MCF 10A (cell line): ENCODE measurements around the gene UCK1. TPM values are rescaled to one million over a fixed set of nuclear protein-coding genes. Genes with fewer than 3 reads are reported as not detected.

Source experiments
- BruUV-seq: library from RNA; stranded (reverse); fragments of 400-500 nt; replicated peaks from 2 replicates; lab custom pipeline; 2021; lab: Mats Ljungman, UMichigan
- CTCF ChIA-PET: fragments of 300-600 bp; sonication (Branson Sonifier 250); formaldehyde crosslinking; extraction: SDS; loops from one replicate; lab custom pipeline; 2021; ENCODE audit warnings: antibody characterized with exemption, inconsistent platforms; lab: Yijun Ruan, JAX
- POLR2A ChIA-PET: fragments of 300-600, 350-650 bp; sonication (Branson Sonifier 250); formaldehyde crosslinking; extraction: SDS; loops from one replicate; lab custom pipeline; 2020; ENCODE audit warnings: antibody characterized with exemption, inconsistent platforms; lab: Yijun Ruan, JAX
- DNase-seq: peaks from one replicate; pipeline ENCODE4 v3.0.0-alpha.2; 2018; ENCODE audit not compliant: unreplicated experiment
- H3K27ac Mint-ChIP-seq: one replicate; pipeline ENCODE4 v1.8.0; 2022; ENCODE audit warnings: mild to moderate bottlenecking, low read depth, mixed read lengths; ENCODE audit not compliant: unreplicated experiment
- H3K27me3 Mint-ChIP-seq: one replicate; pipeline ENCODE4 v1.8.0; 2022; ENCODE audit warnings: mixed read lengths; ENCODE audit not compliant: insufficient read depth, unreplicated experiment
- H3K36me3 Mint-ChIP-seq: one replicate; pipeline ENCODE4 v1.8.0; 2022; ENCODE audit warnings: mild to moderate bottlenecking, moderate library complexity, mixed read lengths; ENCODE audit not compliant: insufficient read depth, unreplicated experiment
- H3K4me1 Mint-ChIP-seq: one replicate; pipeline ENCODE4 v1.8.0; 2022; ENCODE audit warnings: mixed read lengths; ENCODE audit not compliant: insufficient read depth, unreplicated experiment
- H3K4me3 Mint-ChIP-seq: one replicate; pipeline ENCODE4 v1.8.0; 2022; ENCODE audit warnings: mild to moderate bottlenecking, moderate library complexity, mixed read lengths; ENCODE audit not compliant: unreplicated experiment
- H3K9me3 Mint-ChIP-seq: one replicate; pipeline ENCODE4 v1.8.0; 2022; ENCODE audit warnings: mixed read lengths; ENCODE audit not compliant: unreplicated experiment
- intact Hi-C: fragments of 100-400 bp; cut with micrococcal nuclease; formaldehyde crosslinking; loops from 2 replicates; pipeline ENCODE4 v1.14.1; 2022
- total RNA-seq: library from RNA; stranded (reverse); gene quantifications from 2 replicates; pipeline ENCODE4 v1.2.3, GENCODE V29; 2022
- TF ChIP-seq, protein P1 (sequence below): fragments of 200-600 bp; IDR thresholded peaks from one replicate; pipeline ENCODE4 v1.8.0; 2022; ENCODE audit warnings: antibody characterized with exemption, mild to moderate bottlenecking; ENCODE audit not compliant: unreplicated experiment

Gene UCK1
- total RNA-seq, 1 experiment from 2014 or later = 20.0 TPM

DNA sequence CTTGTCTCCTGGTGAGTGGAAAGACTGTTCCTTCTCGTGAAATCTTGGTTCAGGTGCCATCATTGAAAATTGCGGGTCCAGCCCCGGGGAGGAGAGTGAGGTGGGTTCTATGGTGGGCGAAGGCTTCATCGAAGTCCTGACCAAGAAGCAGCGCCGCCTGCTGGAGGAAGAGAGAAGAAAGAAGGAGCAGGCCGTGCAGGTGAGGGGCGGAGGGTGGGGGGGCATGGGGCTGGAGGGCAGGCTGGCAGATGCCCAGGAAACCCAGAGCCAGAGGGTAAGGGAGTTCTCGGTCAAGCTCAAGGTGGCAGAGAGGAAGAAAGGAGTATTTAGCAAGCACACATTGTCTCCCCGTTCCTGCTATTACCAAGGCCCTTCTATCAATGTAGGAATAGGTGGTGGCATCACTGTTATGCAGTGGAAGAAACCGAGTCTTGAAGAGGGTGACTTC is 52.6 kb downstream of the UCK1 start:
- H3K4me3 Mint-ChIP-seq = no peak overlapping the region
- ChIA-PET POLR2A (no interaction called here), CTCF (interaction anchor here (0.6 to 3.7 kb wide), 3 partner anchors 9 to 129 kb away, joined by 3 to 24 read pairs (median 3); no protein-coding TSS in a partner anchor)
- peak; percentile 55 for DNase-seq
- no peak overlapping the region for H3K27ac Mint-ChIP-seq
- no peaks in the 10 kb centered on the region for H3K4me1 Mint-ChIP-seq
- TF ChIP-seq, protein P1, sequence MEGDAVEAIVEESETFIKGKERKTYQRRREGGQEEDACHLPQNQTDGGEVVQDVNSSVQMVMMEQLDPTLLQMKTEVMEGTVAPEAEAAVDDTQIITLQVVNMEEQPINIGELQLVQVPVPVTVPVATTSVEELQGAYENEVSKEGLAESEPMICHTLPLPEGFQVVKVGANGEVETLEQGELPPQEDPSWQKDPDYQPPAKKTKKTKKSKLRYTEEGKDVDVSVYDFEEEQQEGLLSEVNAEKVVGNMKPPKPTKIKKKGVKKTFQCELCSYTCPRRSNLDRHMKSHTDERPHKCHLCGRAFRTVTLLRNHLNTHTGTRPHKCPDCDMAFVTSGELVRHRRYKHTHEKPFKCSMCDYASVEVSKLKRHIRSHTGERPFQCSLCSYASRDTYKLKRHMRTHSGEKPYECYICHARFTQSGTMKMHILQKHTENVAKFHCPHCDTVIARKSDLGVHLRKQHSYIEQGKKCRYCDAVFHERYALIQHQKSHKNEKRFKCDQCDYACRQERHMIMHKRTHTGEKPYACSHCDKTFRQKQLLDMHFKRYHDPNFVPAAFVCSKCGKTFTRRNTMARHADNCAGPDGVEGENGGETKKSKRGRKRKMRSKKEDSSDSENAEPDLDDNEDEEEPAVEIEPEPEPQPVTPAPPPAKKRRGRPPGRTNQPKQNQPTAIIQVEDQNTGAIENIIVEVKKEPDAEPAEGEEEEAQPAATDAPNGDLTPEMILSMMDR = peak; percentile 48
- no peaks in the 10 kb centered on the region for H3K9me3 Mint-ChIP-seq
- peaks cover 99% of the 10 kb centered on the region for H3K36me3 Mint-ChIP-seq
- intact Hi-C loops = loop anchor here (1.0 kb wide), 1 partner anchor 128 kb away; no protein-coding TSS in a partner anchor
- no peaks in the 10 kb centered on the region for H3K27me3 Mint-ChIP-seq
- no TSS peak for BruUV-seq

DNA sequence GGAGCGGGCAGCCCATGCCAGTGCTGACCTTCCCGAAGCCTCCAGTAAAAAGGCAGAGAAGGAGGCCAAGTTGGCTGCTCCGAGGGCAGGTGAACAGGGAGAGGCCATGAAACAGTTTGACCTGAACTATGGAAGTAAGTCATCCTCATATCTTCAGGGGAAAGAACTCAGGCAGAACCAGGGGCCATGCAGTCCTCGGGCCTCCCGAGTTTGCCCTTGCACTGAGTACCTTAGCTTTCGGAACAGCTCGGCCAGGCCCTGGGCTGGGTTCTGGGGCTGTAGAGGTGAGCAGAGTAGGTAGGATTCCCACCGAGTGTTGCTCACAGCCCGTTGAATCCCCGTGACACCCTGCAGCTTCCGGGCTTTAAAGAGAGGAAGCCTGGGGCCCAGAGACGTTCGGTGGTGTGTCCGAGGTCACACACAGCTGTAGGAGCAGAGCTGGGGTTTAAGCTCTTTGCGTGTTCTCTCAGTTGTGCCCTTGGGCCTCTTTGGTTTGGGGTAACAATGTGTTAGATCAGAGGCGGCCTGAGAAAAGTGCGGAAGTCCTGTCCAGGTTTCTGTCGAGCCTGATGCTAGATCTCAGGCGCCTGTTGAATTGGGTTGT is 53.1 kb downstream of the UCK1 start:
- BruUV-seq = no TSS peak
- Mint-ChIP-seq H3K4me1 (no peaks in the 10 kb centered on the region), H3K36me3 (peaks cover 99% of the 10 kb centered on the region), H3K9me3 (no peaks in the 10 kb centered on the region), H3K27ac (no peak overlapping the region), H3K27me3 (no peaks in the 10 kb centered on the region), H3K4me3 (no peak overlapping the region)
- ChIA-PET CTCF (interaction anchor here (0.6 to 3.7 kb wide), 3 partner anchors 21 to 263 kb away, joined by 3 to 24 read pairs (median 3); no protein-coding TSS in a partner anchor), POLR2A (no interaction called here)
- TF ChIP-seq, protein P1 = no peak
- no peak for DNase-seq
- intact Hi-C loops = loop anchor here (1.0 kb wide), 1 partner anchor 128 kb away; no protein-coding TSS in a partner anchor

DNA sequence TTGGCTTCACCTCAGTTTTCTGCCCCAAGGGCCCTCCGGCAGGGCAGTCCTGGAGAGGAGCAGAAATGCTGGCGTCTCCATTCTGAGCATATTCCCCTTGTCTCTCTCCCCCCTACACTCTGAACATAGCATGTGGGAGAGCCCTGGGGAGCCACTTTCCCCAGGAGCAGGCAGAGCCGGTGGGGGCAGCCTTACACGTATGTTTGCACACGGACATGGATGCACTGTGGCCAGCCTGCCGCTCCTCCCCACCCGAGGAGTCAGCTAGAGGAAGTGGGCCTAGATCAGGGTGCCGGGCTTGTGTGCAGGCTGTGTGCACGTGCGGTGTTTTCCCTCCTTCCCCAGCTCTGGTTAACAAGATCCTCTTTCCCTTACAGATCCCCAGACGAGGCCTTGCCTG is 53.7 kb downstream of the UCK1 start:
- DNase-seq = no peak
- Mint-ChIP-seq H3K4me3 (no peak overlapping the region), H3K4me1 (no peaks in the 10 kb centered on the region), H3K27me3 (no peaks in the 10 kb centered on the region), H3K27ac (no peak overlapping the region), H3K9me3 (no peaks in the 10 kb centered on the region), H3K36me3 (peaks cover 99% of the 10 kb centered on the region)
- TF ChIP-seq, protein P1 = no peak
- POLR2A ChIA-PET = no interaction called here
- CTCF ChIA-PET = interaction anchor here (0.7 to 3.7 kb wide), 2 partner anchors 128 to 263 kb away, joined by 3 to 24 read pairs; no protein-coding TSS in a partner anchor
- intact Hi-C loops = no loop called here
- no TSS peak for BruUV-seq

DNA sequence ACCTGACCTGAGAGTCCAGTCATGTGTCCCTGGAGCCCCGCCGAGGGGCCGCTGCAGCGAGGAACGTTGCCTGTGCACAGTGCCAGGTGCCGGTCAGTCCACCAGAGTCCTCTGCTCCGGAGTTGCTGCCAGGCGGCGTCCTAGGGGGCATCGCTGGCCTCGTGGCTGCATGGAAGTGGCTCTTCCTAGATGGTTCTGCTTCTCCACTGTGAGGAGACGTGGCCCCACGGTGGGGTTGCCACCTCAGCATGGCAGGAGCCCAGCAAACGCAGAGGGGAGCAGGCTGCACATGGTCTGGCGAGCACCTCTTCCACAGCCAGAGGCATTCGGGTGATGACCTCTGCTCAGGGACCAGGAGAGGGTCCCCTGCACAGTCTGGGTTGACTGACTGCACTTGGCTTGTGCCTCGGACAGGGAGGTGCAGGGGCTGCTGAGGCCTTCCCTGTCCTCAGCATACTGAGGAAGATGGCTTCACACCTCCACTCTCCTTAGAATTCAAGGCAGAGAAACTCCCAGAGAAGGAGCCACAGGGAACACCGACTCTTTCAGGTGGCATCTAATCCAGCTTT is 54.2 kb downstream of the UCK1 start:
- Mint-ChIP-seq H3K4me1 (no peaks in the 10 kb centered on the region), H3K4me3 (no peak overlapping the region), H3K36me3 (peaks cover 99% of the 10 kb centered on the region), H3K9me3 (no peaks in the 10 kb centered on the region), H3K27ac (no peak overlapping the region), H3K27me3 (no peaks in the 10 kb centered on the region)
- ChIA-PET POLR2A (no interaction called here), CTCF (interaction anchor here (0.6 to 3.7 kb wide), 3 partner anchors 127 to 692 kb away, joined by 3 to 24 read pairs (median 3); no protein-coding TSS in a partner anchor)
- intact Hi-C loops = no loop called here
- DNase-seq = no peak
- TF ChIP-seq, protein P1 = no peak
- no TSS peak for BruUV-seq
